ENCODE results near the gene IL1RAPL2.
"Not testable (repeated sequence)": the region's sequence is repeated elsewhere in the genome, so short reads cannot be mapped to it uniquely, and the experiment has no call there.

Gene IL1RAPL2

GRCh38 chrX:105028962-105029361 is 463.0 kb downstream of the IL1RAPL2 start:
- not testable (repeated sequence) for DNase-seq (ENCODE audit: low spot score)

DNA sequence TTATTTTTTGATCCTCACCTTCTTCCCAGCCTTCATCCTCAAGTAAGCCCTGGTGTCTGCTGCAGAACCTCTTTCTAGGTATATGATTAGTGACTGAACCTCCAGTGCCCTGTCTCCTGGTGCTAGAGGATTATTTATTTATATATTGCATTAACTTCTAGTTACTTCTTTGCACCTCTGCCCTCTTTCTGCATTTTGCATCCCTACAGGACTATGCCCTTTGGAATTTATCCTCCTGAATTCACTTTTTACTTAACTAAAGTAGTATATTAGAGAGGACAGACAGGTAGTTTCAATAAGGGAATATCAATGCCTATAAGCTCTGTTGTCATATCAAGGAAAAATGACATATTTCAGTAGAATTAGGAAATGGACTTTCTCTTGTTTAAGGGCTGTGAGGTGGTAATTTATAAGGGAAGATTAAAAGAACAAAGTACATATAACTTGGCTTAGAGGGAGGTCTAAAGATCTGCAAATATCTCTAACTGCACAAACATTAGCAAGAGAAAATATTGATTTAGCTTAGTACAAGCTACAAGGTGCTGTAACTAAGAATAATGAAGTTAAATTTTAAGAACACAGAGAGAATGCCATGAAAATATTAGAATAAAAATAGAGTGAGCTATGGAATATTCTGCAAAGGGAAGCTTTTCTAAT is 472.8 kb downstream of the IL1RAPL2 start:
- no peak for DNase-seq (ENCODE audit: low spot score)

GRCh38 chrX:105050921-105051320 is 484.9 kb downstream of the IL1RAPL2 start:
- no peak for DNase-seq (ENCODE audit: low spot score)

GRCh38 chrX:105051364-105051763 is 485.4 kb downstream of the IL1RAPL2 start:
- DNase-seq (ENCODE audit: low spot score) = no peak

DNA sequence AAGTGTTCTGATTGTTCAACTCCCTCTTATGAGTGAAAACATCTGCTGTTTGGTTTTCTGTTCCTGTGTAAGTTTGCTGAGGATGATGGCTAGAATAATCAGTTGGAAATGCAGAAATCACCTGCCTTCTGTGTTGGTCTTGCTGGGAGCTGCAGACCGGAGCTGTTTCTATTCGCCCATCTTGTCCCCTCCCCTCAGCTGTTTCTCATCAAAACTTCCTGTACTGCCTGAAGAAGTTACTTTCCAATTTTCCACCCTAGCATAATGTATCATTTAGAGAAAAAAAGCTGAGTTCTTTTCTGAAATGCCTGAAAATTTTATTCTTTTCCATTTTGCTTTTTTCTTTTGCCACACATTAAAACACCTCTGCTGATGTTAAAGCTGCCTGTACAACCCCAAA is 486.9 kb downstream of the IL1RAPL2 start:
- no peak for DNase-seq (ENCODE audit: low spot score)

DNA sequence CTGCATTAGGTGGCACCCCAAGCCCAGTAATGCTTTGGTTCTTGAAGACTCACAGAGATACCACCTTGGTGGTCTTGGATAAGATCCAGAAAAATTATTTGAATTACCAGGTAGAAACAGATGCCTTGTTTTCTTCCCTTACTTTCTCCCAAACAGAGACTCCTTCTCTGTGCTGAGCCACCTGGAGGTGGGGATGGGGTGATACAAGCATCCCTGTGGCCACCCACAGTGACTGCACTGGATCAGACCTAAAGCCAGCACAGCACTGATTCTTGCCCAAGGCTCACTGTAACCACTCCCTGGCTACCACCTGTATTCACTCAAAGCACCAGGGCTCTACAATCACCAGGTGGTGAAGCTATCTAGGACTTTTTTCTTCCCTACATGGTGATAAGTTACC is 497.7 kb downstream of the IL1RAPL2 start:
- no peak for DNase-seq (ENCODE audit: low spot score)

DNA sequence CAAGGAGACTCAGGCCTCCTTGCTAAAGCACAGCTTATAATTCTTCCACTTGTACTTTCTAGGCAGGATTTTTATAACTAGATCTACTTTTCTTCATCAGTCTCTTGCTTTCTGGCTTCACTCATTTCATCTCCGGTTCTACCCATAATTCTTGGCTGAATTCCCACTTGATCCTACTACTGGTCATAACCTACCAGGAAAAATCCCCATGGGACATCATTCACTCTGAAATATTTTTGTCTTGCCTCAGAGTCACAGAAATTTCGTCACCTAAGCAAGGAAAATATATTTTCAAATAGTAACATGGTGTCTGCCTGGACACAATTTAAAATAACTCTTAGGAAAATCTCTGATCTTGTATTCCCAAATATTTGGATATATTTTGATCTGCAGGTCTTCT is 532.2 kb downstream of the IL1RAPL2 start:
- no peak for DNase-seq (ENCODE audit: low spot score)

- no peak for DNase-seq (ENCODE audit: low spot score)
Measured at GRCh38 chrX:105098812-105099211, 532.8 kb downstream of the IL1RAPL2 start.

- DNase-seq (ENCODE audit: low spot score) = no peak
Measured at GRCh38 chrX:105101378-105101777, 535.4 kb downstream of the IL1RAPL2 start.

DNA sequence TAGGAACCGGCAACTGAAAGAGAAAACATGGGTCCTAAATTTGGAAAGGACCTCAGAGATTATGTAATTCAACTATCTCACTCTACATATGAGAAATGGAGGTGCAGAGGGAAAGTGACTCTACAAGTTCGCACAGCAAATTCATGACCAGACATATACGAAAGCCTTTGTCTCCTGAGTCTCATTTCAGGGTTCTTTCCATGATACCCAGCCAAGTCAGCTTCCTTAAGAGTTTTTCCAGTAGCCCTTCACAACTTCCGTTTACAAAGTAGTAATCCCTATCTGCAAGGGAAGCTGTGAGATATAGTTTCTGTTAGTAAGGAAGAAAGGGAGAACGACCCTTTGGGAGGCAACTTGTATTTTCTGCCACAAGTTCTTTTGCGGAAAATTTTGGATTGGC is 543.9 kb downstream of the IL1RAPL2 start:
- no peak for DNase-seq (ENCODE audit: low spot score)

- DNase-seq (ENCODE audit: low spot score) = no peak
Measured at GRCh38 chrX:105114554-105115130, 548.6 kb downstream of the IL1RAPL2 start.

GRCh38 chrX:105115596-105116320 is 549.8 kb downstream of the IL1RAPL2 start:
- DNase-seq (ENCODE audit: low spot score) = not testable (repeated sequence)

DNA sequence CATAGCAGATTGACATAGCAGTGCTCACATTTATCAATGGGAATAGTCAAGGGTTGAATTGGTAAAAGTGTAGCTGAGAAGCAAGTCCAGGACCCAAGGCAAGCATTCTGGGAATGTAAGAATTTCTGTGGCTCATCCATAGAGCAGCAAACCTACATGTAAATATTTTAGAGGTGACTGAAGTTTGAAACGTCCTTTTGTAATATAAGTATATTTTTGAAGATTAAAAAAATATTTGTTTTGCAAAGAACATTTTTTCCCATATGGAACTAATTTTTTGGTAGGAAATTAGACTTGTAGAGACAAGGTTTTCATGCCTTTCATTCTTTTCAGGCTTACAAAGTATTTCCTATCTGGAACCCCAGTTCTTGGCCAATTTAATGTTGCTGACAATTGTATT is 550.5 kb downstream of the IL1RAPL2 start:
- DNase-seq (ENCODE audit: low spot score) = no peak

- DNase-seq (ENCODE audit: low spot score) = no peak
Measured at GRCh38 chrX:105117621-105118020, 551.6 kb downstream of the IL1RAPL2 start.

DNA sequence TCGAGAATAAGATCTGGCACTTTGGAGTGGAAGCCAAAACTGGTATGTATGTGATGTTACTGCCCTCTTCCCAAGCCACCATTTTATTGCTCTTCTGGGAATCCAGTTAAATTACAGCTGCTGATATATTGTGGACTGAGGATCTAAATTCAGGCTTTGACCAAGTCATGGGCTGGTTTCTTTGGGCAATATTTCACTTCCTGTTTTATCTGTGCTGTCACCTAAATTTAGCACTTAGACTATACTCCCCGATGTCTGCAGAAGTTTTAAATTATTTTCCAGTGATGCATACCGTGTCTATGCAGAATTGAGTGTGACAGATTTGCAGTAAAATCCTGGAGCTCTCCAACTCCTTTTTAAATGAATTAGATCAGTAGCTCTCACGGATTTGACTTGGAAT is 554.5 kb downstream of the IL1RAPL2 start:
- DNase-seq (ENCODE audit: low spot score) = no peak

DNA sequence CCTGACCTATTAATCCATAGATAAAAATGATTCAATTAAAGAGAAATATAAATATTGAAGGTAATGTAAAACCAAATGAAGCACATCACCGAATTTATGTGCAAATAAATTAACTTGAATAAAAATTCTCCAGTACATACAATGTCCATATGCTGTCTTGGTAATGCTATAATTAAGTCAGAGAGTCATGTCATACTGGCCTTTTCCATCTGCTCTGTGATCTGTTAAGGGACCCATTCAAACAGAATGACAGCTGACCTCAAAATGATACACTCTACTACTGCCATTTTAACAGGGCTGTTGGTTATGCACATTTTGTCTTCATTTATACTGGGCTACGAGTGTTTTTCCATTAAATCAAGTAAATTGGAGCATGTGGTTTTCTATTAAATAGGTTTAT is 555.2 kb downstream of the IL1RAPL2 start:
- no peak for DNase-seq (ENCODE audit: low spot score)

DNA sequence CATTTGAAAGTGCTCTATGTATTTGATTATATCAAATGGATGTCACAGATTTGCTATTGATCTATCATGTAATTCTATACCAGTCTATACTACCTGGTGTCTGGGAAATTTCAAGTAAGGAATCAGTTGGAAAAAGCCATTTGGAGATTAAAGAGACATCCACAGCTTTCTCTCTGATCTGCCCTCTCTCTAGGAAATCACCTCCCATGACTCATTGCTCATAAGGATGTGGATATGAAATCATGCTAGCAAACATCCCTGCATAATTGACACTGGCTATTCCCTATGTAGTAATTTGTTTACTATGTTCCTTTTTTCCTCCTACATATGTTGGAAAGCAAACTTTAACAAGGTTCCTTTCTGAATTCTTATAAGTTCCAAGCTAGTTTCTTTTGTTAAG is 560.2 kb downstream of the IL1RAPL2 start:
- no peak for DNase-seq (ENCODE audit: low spot score)

DNA sequence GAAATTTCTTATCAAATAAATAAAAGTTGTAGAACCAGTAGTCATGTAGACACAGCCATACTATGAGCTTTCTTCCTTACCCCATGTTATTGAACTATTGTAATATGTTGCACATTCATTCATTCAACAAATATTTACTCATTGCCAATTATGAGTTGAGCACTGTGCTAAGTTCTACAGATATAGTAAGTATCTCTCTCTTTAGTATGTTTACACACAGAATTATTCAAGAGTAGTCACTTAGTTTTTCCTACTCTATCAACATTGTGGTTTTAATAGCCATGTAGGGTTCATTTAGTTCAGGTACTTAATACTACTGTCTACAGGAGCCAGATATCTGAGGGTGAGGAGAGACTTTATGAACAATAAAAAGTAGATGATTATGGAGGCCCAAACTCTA is 568.3 kb downstream of the IL1RAPL2 start:
- DNase-seq (ENCODE audit: low spot score) = no peak

DNA sequence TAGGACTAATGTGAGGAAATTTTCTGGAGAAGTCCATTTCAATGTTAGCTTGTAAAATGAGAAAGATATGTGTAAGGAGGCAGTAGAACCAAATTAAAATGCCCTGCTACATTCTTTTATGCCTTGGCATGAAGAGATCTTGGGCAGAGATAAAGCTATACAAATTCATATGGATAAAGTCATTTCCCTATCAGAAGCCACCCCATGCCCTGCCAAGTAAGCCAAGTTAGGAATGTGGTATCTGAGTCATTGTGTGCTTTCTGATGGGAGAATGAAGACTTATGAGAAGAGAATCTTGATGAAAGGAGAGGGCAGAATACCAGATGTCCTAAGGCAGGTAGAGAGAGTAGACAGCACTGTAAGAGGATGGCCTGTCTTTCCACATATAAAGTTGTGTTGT is 570.8 kb downstream of the IL1RAPL2 start:
- no peak for DNase-seq (ENCODE audit: low spot score)

DNA sequence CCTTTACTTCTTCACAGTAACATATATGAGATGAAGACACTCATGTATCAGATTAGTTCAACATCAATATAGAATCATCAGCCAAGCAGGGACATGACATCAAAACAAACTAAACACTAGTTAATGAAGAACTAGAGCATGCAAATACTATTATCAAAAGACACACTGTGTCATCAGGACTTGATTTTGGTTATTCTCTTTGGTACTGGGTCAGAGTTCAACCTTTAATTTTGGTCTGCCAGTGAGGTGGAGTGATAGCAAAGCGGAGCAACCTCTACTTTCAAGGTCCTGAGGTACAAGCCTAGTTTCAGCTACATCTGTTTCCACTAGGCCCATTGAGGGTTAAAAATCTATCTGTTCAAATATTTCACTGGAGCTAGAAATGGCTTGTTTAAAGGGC is 584.0 kb downstream of the IL1RAPL2 start:
- no peak for DNase-seq (ENCODE audit: low spot score)

GRCh38 chrX:105150557-105150956 is 584.6 kb downstream of the IL1RAPL2 start:
- no peak for DNase-seq (ENCODE audit: low spot score)

GRCh38 chrX:105167233-105167632 is 601.2 kb downstream of the IL1RAPL2 start:
- DNase-seq (ENCODE audit: low spot score) = no peak

DNA sequence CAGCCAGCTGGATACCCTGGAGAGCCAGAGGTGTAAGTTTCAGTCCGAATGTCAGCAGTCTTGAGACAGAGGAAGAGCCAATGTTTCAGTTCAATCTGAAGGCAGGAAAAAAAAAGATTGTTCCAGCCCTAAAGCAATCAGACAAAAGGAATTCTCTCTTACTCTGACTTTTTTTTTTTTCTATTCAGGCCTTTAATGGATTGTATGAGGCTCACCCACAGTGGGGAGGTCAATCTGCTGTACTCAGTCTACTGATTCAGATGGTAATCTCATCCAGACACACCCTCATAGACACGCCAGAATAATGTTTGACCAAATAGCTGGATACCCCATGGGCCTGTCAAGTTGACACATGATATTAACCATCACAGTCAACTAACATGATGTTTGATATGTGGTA is 602.6 kb downstream of the IL1RAPL2 start:
- DNase-seq (ENCODE audit: low spot score) = no peak

GRCh38 chrX:105173071-105173470 is 607.1 kb downstream of the IL1RAPL2 start:
- no peak for DNase-seq (ENCODE audit: low spot score)
